Activated CD4-positive, alpha-beta T cell treated with anti-CD3 and anti-CD28 coated beads, Interleukin-2, amount 10 ng/mL, durations not matched to agents 24 days and 14 days (primary cell): ENCODE results near the gene LLPH. TPM values are rescaled to one million over a fixed set of nuclear protein-coding genes. Genes with fewer than 3 reads are reported as not detected.

Experiments used
- DNase-seq: peaks from one replicate; pipeline ENCODE4 v3.0.0; 2022
- H3K27ac Mint-ChIP-seq: one replicate; pipeline ENCODE4 v1.8.0; 2022; ENCODE audit warnings: mild to moderate bottlenecking, mixed read lengths
- H3K27me3 Mint-ChIP-seq: one replicate; pipeline ENCODE4 v1.8.0; 2022; ENCODE audit warnings: mixed read lengths
- H3K36me3 Mint-ChIP-seq: one replicate; pipeline ENCODE4 v1.8.0; 2022; ENCODE audit warnings: low read depth, mild to moderate bottlenecking, mixed read lengths
- H3K4me1 Mint-ChIP-seq: one replicate; pipeline ENCODE4 v1.8.0; 2021; ENCODE audit warnings: mixed read lengths
- H3K4me3 Mint-ChIP-seq: one replicate; pipeline ENCODE4 v1.8.0; 2022; ENCODE audit warnings: mild to moderate bottlenecking, moderate library complexity, mixed read lengths
- H3K9me3 Mint-ChIP-seq: one replicate; pipeline ENCODE4 v1.8.0; 2021; ENCODE audit warnings: mixed read lengths
- intact Hi-C: fragments of 100-400 bp; cut with micrococcal nuclease; formaldehyde crosslinking; loops from one replicate; pipeline ENCODE4 v1.15.1; 2023
- total RNA-seq: library from RNA; stranded (reverse); gene quantifications from 2 replicates; pipeline ENCODE4 v1.2.3, GENCODE V29; 2022

LLPH gene
- total RNA-seq, 1 donor from 2014 or later = 33.5 TPM

DNA sequence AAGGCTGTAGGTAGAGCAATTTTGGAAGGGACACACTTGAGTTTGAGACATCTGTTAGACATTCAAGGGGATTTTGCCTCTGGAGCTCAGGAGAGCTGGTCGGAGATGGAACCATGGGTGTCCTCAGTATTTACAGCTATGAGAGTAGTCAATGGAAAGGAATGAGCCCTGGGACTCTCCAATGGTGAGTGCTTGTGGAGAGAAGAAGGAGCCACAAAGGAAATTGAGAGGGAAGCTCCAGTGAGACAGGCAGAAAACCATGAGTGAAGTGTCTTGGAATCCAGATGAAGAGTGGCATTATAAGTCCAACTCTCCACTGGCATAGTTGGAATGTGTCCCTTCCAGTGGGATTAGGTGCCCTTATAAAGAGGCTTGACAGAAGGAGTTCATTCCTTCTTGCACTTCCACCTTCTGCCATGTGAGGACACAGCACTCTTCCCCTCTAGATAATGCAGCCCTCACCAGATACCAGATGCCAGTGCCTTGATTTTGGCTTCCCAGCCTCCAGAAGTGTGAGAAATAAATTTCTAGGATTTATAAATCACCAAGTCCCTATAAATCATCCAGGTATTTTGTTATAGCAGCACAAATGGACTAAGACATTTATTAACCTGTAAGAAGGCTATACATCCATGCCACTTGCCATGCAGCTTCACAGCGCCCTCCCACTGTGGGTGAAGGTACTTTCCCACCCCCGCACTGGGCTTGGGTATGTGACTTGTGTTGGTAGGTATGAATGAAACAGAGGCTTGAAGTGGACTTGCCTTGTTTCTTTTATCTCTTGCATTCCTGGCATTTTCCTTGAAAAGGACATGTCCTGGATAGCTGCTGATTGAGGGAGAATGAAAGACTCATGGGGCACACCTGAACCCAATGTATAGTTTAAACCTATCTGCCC is 27.3 kb downstream of the LLPH start:
- no peaks in the 10 kb centered on the region for H3K9me3 Mint-ChIP-seq
- no peak overlapping the region for H3K27ac Mint-ChIP-seq
- H3K4me3 Mint-ChIP-seq = no peak overlapping the region
- H3K36me3 Mint-ChIP-seq = no peaks in the 10 kb centered on the region
- peaks cover 4% of the 10 kb centered on the region for H3K4me1 Mint-ChIP-seq
- no peak for DNase-seq
- H3K27me3 Mint-ChIP-seq = peaks cover 22% of the 10 kb centered on the region
- intact Hi-C loops = no loop called here

DNA sequence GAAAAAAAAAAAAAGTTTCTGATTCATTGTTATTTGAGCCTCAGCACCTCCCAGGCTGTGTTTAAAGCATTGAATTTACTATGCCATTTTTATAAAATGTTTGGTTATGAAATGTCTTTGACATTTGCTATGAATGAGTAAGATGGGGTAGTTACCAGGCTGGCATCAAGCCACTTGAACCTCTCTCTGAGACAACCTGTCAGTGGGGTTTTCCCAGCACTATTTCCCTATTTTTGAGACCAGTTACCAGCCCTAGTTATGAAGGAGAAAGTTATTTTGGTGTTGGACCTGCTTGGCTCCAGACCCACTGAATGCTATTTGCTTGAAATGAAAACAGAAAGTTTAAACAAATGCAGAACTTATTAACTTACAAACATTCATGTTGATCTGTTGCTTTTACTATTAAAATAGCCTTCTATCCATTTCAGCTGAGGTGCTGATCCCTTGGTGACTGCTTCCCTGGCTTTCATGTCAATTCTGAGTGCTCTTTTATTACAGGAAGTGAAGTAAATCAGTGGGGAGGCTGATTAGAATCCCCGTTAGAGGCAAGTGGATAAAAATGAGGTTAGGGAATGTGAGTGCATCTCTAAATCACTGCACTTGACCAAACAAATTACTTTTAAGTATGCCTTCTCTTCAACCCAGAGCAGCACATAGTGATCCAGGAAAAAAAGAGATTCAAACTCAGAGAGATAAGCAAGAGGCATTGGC is 37.8 kb downstream of the LLPH start:
- Mint-ChIP-seq H3K36me3 (no peaks in the 10 kb centered on the region), H3K4me3 (no peak overlapping the region), H3K4me1 (no peaks in the 10 kb centered on the region), H3K27ac (no peak overlapping the region), H3K27me3 (peaks cover 7% of the 10 kb centered on the region), H3K9me3 (no peaks in the 10 kb centered on the region)
- intact Hi-C loops = no loop called here
- no peak for DNase-seq

DNA sequence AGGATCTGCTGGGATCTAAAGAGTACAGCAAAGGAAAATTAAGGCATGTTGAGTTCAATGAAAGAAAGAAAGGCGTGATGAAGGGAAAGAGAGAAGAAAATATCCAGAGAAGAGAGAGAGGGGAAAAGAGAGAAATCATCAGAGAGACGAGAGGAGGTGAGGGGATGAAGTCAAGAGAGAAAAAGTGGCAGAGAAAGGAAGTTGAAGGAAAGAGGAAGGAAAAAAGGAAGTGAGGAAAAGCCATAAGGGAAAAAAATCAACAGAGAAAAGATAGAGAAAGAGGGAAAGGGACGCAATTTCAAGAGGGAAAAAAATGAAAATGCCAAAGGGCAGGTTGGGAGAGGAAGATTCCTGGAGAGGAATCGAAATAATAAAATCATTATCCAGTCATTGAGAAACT is 40.4 kb downstream of the LLPH start:
- Mint-ChIP-seq H3K9me3 (no peaks in the 10 kb centered on the region), H3K27ac (no peak overlapping the region), H3K4me3 (no peak overlapping the region), H3K4me1 (no peaks in the 10 kb centered on the region), H3K27me3 (peaks cover 14% of the 10 kb centered on the region), H3K36me3 (no peaks in the 10 kb centered on the region)
- DNase-seq = no peak
- intact Hi-C loops = no loop called here

DNA sequence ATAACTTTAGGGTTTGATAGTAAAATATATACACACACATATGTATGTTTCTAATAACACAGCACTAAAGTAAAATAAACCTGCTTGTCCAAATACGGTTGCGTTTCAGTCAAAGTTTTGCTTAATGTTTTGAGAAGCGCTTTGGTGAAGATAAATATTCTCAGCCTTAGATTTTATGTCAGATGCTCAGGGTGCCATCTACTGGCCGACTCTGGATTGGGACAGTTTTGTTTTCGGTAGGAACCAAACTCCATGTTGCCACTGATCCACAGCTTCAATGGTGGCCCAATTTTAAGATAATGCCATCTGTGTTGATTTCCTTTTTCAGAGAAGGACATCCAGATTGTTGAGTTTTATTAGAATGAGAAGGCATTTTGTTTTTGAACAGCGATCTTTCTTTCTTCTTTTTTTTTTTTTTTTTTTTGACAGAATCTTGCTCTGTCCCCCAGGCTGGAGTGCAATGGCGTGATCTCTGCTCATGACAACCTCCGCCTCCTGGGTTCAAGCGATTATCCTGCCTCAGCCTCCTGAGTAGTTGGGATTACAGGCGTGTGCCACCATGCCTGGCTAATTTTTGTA is 43.1 kb downstream of the LLPH start:
- Mint-ChIP-seq H3K36me3 (no peaks in the 10 kb centered on the region), H3K9me3 (no peaks in the 10 kb centered on the region)

DNA sequence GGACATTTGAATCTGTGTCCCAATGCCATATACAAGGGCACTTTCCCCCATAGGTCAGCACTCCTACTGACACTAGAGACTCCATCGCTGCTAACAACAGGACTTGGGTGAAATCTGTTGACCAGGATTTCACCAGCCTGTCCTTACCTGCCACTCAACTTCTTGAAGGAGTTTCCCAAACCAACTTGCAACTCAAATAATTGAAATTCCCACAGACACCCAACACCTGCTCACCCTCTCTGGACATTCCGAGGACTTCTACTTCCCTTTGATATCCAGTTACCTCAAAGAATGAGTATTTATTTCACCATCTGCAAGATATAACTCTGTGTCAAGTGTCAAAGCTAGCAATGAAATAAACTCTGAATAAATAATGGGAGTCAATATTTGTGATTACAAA is 44.6 kb downstream of the LLPH start:
- H3K4me3 Mint-ChIP-seq = no peak overlapping the region
- no peak overlapping the region for H3K27ac Mint-ChIP-seq
- H3K9me3 Mint-ChIP-seq = no peaks in the 10 kb centered on the region
- no peaks in the 10 kb centered on the region for H3K4me1 Mint-ChIP-seq
- intact Hi-C loops = loop anchor here (2.0 kb wide), 1 partner anchor 1195 kb away; no protein-coding TSS in a partner anchor
- peaks cover 15% of the 10 kb centered on the region for H3K27me3 Mint-ChIP-seq
- no peaks in the 10 kb centered on the region for H3K36me3 Mint-ChIP-seq
- no peak for DNase-seq

More for the DNA sequence above, 43.1 kb downstream of the LLPH start:
- peak; percentile 83 for DNase-seq
- Mint-ChIP-seq H3K4me1 (no peaks in the 10 kb centered on the region), H3K27me3 (peaks cover 13% of the 10 kb centered on the region), H3K4me3 (no peak overlapping the region), H3K27ac (no peak overlapping the region)
- intact Hi-C loops = loop anchor here (1.0 to 2.0 kb wide), 2 partner anchors 531 to 1197 kb away; no protein-coding TSS in a partner anchor

DNA sequence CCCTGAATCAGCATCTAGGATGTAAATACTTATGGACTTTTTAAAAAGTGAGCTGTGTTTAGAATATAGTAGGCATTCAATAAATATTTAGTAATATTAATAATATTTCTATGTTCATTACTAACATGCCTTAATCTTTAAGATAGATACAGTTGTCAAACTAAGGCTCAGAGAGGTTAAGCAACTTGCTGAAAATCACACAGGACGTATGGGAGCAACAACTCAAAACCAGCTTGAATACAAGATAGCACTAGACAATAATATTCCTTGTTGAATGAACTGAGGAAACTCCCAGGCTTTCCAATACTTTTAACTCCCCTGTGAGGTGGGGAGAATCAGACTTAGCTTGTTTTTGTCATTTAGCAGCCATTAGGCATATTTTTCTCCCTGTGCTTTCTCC is 45.3 kb downstream of the LLPH start:
- no peak for DNase-seq
- no peaks in the 10 kb centered on the region for H3K36me3 Mint-ChIP-seq
- no peaks in the 10 kb centered on the region for H3K4me1 Mint-ChIP-seq
- no peaks in the 10 kb centered on the region for H3K9me3 Mint-ChIP-seq
- no peak overlapping the region for H3K4me3 Mint-ChIP-seq
- peaks cover 15% of the 10 kb centered on the region for H3K27me3 Mint-ChIP-seq
- intact Hi-C loops = no loop called here
- H3K27ac Mint-ChIP-seq = no peak overlapping the region

DNA sequence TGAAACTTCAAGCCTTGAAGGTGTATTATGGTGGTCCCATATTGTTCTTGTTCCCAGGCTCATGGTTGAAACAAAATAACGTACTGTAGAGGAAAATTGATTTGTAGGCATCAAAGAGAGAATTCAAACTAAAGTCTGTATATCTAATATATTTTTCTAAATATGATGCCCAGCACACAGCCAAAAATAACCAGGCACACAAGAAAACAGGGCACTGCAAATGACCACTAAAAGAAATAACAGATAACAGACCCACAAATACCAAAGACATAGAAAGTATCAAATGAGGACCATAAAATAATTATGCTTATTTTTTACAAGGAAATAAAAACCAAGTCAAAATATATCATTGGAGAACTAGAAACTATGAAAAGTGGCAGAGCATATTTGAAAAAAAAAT is 46.8 kb downstream of the LLPH start:
- Mint-ChIP-seq H3K36me3 (no peaks in the 10 kb centered on the region), H3K4me1 (no peaks in the 10 kb centered on the region), H3K9me3 (no peaks in the 10 kb centered on the region), H3K27me3 (peaks cover 24% of the 10 kb centered on the region), H3K27ac (no peak overlapping the region), H3K4me3 (no peak overlapping the region)
- no peak for DNase-seq
- intact Hi-C loops = no loop called here

DNA sequence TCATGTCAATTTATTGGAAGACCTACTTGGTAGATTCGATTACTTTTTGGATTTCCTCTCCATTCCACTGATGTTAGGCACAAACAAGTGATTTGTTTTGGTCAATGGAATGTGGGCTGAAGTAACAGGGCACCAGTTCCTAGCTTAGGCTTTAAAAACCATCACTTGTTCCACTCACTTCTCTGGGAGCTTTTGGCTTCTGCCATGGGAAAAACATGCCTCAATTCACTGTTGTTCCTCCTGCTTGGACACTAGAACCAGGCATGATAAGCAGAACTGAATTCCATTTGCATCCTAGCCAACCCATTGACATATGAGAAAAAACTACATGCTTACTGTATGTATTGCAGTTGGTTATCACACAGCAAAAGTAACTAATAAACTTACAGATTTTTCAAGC is 47.8 kb downstream of the LLPH start:
- Mint-ChIP-seq H3K4me3 (no peak overlapping the region), H3K9me3 (no peaks in the 10 kb centered on the region), H3K4me1 (no peaks in the 10 kb centered on the region), H3K36me3 (no peaks in the 10 kb centered on the region), H3K27me3 (peaks cover 29% of the 10 kb centered on the region), H3K27ac (no peak overlapping the region)
- intact Hi-C loops = no loop called here
- DNase-seq = no peak

DNA sequence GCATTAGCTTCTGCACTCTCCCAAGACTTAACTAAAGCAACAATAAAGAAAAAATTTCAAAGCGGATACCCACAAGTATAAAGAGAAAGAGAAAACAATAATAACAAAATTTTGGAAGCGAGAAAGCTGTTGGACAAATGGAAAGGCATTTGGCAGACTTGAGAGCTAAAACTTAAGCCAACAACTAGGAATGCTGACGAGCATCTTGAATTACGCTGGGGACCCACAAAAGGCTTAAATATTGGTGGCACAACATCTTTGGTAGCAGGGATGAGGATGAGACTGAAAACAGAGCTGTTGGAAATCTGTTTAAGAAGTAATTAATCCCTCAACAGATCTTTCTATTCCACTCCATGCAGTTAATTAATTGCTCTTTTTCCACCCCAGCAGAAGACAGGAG is 49.8 kb downstream of the LLPH start:
- DNase-seq = no peak
- H3K36me3 Mint-ChIP-seq = no peaks in the 10 kb centered on the region
- H3K27ac Mint-ChIP-seq = no peak overlapping the region
- intact Hi-C loops = no loop called here
- no peak overlapping the region for H3K4me3 Mint-ChIP-seq
- H3K4me1 Mint-ChIP-seq = no peaks in the 10 kb centered on the region
- peaks cover 26% of the 10 kb centered on the region for H3K27me3 Mint-ChIP-seq
- H3K9me3 Mint-ChIP-seq = no peaks in the 10 kb centered on the region

DNA sequence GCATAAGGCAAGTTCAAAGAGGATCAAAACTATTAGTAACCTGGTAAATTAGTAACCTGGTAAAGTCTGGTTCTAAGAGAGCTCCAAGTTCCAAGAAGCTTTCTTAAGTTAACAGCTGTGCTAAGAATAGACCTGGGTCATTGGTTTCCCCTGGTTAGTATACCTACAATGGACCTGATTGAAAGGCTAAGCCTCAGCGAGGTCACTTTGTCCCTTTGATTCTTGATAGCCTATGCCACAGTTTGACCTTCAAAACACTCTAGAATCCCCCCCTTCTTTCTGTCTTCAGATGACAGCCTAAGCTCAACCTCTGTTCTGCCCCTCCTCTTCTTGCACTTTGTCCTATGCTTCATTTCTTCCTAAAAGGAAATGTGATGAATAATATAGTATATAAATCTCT is 53.0 kb downstream of the LLPH start:
- no peaks in the 10 kb centered on the region for H3K4me1 Mint-ChIP-seq
- DNase-seq = no peak
- no peak overlapping the region for H3K27ac Mint-ChIP-seq
- H3K36me3 Mint-ChIP-seq = no peaks in the 10 kb centered on the region
- no peaks in the 10 kb centered on the region for H3K9me3 Mint-ChIP-seq
- peaks cover 22% of the 10 kb centered on the region for H3K27me3 Mint-ChIP-seq
- intact Hi-C loops = no loop called here
- no peak overlapping the region for H3K4me3 Mint-ChIP-seq

DNA sequence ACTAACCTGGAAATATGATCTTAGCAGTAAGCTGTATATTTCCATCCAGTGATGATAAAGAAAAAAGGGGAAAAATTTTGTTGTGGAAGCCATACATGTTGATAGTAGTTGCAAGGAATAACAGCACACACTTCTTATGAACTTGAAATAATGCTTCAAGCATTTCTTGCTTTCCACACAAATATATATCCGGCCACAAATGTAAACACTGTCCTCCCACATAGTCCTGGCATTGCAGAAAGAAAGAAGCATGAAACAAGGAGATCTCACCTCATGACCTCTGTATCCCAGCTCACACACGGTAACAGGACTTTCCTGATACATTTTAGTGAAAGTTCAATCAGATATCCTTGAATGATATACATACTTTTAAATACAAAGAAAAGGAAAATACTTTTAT is 56.0 kb downstream of the LLPH start:
- Mint-ChIP-seq H3K4me1 (no peaks in the 10 kb centered on the region), H3K9me3 (no peaks in the 10 kb centered on the region), H3K27me3 (peaks cover 14% of the 10 kb centered on the region), H3K4me3 (no peak overlapping the region), H3K36me3 (no peaks in the 10 kb centered on the region), H3K27ac (no peak overlapping the region)
- DNase-seq = no peak
- intact Hi-C loops = no loop called here

DNA sequence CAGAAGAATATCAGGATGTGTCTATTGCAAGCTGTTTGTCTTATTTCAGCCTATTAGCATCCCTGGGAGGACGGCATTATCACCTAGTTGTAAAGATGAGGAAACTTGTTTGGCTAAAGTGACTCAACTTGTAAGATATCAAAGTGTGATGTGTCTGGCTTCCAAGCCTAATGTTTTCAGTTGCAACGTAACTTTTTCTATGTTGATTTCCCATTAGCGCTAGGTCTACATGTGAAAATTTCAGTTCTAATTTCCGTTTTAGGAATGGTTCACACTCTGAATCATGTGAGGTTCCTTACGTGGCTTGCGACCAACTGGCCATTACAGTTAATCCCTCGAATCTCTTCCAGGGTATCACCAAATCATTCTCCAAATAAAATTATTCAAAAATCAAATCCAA is 58.0 kb downstream of the LLPH start:
- Mint-ChIP-seq H3K9me3 (no peaks in the 10 kb centered on the region), H3K4me3 (no peak overlapping the region), H3K27ac (no peak overlapping the region), H3K4me1 (no peaks in the 10 kb centered on the region), H3K36me3 (no peaks in the 10 kb centered on the region), H3K27me3 (peaks cover 2% of the 10 kb centered on the region)
- DNase-seq = no peak
- intact Hi-C loops = no loop called here

DNA sequence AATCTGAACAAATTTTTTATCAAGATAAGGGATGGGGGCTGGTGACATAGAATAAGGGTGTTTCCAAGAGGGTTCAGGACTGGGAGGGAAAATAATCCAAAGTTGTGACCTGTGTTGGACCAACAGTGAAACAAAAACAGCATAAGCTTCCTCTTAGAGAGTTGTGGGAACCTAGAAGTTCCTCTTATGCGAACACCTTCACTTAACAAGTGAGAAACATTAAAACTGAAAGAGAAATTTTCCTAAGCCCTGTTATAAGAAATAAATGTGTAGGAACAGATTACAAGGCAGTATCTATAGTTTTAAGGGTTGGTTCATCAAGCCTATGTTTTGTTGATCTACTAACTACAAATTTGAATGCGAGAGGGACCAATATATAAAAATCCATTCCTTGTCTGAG is 58.4 kb downstream of the LLPH start:
- DNase-seq = no peak
- Mint-ChIP-seq H3K9me3 (no peaks in the 10 kb centered on the region), H3K27ac (no peak overlapping the region), H3K36me3 (no peaks in the 10 kb centered on the region), H3K27me3 (peaks cover 2% of the 10 kb centered on the region), H3K4me3 (no peak overlapping the region), H3K4me1 (no peaks in the 10 kb centered on the region)
- intact Hi-C loops = no loop called here

DNA sequence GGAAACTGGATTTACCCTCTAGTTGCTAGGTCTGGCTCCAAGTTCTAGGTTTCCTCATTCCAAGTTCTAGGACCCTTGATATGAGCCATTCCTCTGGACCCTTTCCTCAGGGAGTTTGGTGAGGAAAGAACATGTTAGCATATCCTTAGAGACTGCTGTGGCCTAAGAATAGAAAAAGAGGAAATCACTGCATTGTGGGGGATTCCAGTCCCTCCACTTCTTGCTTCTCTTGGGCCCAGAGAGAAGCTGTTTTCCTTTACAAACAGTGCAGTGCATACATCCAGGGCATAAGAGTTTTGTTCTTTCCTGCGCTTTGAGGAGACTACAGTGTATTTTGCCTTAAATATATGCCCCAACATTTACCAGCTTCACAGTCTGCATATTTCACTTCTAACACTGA is 59.0 kb downstream of the LLPH start:
- H3K36me3 Mint-ChIP-seq = no peaks in the 10 kb centered on the region
- H3K27me3 Mint-ChIP-seq = peaks cover 7% of the 10 kb centered on the region
- H3K27ac Mint-ChIP-seq = no peak overlapping the region
- intact Hi-C loops = no loop called here
- H3K4me3 Mint-ChIP-seq = no peak overlapping the region
- DNase-seq = no peak
- no peaks in the 10 kb centered on the region for H3K4me1 Mint-ChIP-seq
- H3K9me3 Mint-ChIP-seq = no peaks in the 10 kb centered on the region
